Keratinocyte (primary cell): Measurements from ENCODE around the gene PROM1.

Experiments used
- CTCF ChIP-seq, 3 experiments: IDR thresholded peaks in 1 of 3; conservative IDR thresholded peaks in 1 of 3; optimal IDR thresholded peaks in 1 of 3; 2 replicates in 2 of 3; 3 replicates in 1 of 3; pipeline versions ENCODE3 to v1.5.1; 2011; ENCODE audit warnings: low read length in 3 of 3, mild to moderate bottlenecking in 3 of 3, moderate library complexity in 2 of 3, control low read depth in 1 of 3, inconsistent platforms in 1 of 3; ENCODE audit not compliant: insufficient read depth in 2 of 3; ENCODE audit errors: extremely low read depth in 1 of 3
- EZH2 ChIP-seq: IDR thresholded peaks from one replicate; pipeline ENCODE4 v1.6.1; 2012; ENCODE audit warnings: inconsistent platforms, mild to moderate bottlenecking, low read length, moderate library complexity

DNA sequence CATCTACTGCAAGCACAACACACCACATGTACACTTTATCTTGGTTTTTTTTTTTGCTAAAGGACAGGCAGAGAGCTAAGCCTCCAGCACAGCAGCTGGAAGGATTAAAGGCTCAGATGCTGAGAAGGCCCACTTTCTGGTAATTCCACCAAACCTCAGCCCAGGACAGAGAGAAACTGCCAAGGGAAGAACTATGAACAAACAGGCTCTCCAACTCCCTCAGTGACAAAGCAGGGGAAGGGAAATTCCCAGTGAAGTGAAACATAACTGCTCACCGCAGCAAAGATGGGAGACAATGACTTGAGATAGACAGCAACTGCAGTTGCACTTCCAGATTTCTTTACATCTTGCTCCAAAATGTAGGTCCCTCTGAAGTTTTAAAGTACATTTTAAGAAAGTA, 4.8 kb downstream of the PROM1 start:
- TF ChIP-seq CTCF (optimal IDR thresholded peaks at IDR 0.05 in 1 of 3, IDR thresholded peaks at IDR 0.05 in 1 of 3, conservative IDR thresholded peaks at IDR 0.05 in 1 of 3; ENCODE audit: extremely low read depth in 1 of 3, insufficient read depth in 2 of 3, low read length in 3 of 3) (no peak), EZH2 (no peak)
